HG02885 (cell line): ENCODE measurements around the gene GLTP.

ENCODE experiments used
- ATAC-seq: cut with Tn5 transposase; IDR thresholded peaks from one replicate; pipeline ENCODE4 v1.9.1; 2021; ENCODE audit warnings: mild to moderate bottlenecking; ENCODE audit not compliant: unreplicated experiment, poor library complexity

The GLTP gene

GRCh38 chr12:109847142-109847735, 33.1 kb downstream of the GLTP start:
- ATAC-seq: no peak

- no peak for ATAC-seq
Observed at GRCh38 chr12:109845824-109846205, 34.5 kb downstream of the GLTP start.

GRCh38 chr12:109844983-109845823, 35.1 kb downstream of the GLTP start:
- peak; percentile 84 for ATAC-seq

GRCh38 chr12:109844091-109844490, 36.2 kb downstream of the GLTP start:
- no peak for ATAC-seq

- no peak for ATAC-seq
Observed at GRCh38 chr12:109842021-109842420, 38.3 kb downstream of the GLTP start.

- ATAC-seq: no peak
Observed at GRCh38 chr12:109841356-109841755, 39.0 kb downstream of the GLTP start.

GRCh38 chr12:109840305-109841074, 39.9 kb downstream of the GLTP start:
- ATAC-seq: no peak

- ATAC-seq: no peak
Observed at GRCh38 chr12:109839444-109839843, 40.9 kb downstream of the GLTP start.

- ATAC-seq: no peak
Observed at GRCh38 chr12:109836916-109837315, 43.4 kb downstream of the GLTP start.

- ATAC-seq: no peak
Observed at GRCh38 chr12:109835827-109836226, 44.5 kb downstream of the GLTP start.

GRCh38 chr12:109833307-109834189, 46.8 kb downstream of the GLTP start, which contains the start of gene TRPV4:
Gene TRPV4, minus strand, starts transcription at chr12:109833398. Its CDS starts 18,602 bp downstream, at chr12:109814796.
- no peak for ATAC-seq

GRCh38 chr12:109832541-109833306, 47.6 kb downstream of the GLTP start:
- no peak for ATAC-seq

- no peak for ATAC-seq
Observed at GRCh38 chr12:109831929-109832328, 48.4 kb downstream of the GLTP start.

GRCh38 chr12:109831365-109831764, 49.0 kb downstream of the GLTP start:
- ATAC-seq: no peak

GRCh38 chr12:109830718-109831117, 49.6 kb downstream of the GLTP start:
- ATAC-seq: no peak

GRCh38 chr12:109830267-109830666, 50.1 kb downstream of the GLTP start:
- no peak for ATAC-seq

- ATAC-seq: no peak
Observed at GRCh38 chr12:109829667-109830066, 50.7 kb downstream of the GLTP start.

- ATAC-seq: no peak
Observed at GRCh38 chr12:109828754-109829511, 51.4 kb downstream of the GLTP start.
